Measurements from ENCODE around the gene TUNAR.

DNA sequence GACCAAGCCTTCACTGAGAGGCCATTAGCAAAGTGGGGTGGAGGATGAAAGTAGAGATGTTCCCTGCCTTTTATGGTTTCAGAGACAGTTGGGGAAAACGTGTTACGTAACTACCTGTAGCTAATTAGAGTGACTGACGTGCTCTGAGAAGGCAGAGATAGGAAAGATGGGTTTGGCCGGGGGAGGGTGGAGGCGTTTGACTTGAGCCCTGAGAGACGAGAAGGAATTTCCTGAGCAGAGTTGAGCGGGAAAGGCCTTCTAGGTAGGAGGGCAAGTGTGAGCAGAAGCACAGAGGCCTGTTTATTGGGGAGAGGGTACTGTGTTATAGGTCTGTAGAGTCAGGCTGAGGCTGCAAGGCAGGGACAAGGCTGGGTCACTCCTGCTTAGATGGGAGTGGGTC lies 8.6 kb downstream of the TUNAR start:
- TF ChIP-seq POLR2A (IDR thresholded peaks at IDR 0.05; ENCODE audit: low read depth) (no peak), EP300 (IDR thresholded peaks at IDR 0.05) (no peak)

Measured in esophagus muscularis mucosa (tissue), 2 donors.